GM12892 (cell line): ENCODE data around the gene RRP36.

Experiments used
- POLR2A ChIP-seq: IDR thresholded peaks from 2 replicates; pipeline ENCODE4 v1.6.1; 2011; ENCODE audit warnings: low read depth, low read length, control low read depth
- TAF1 ChIP-seq: IDR thresholded peaks from 2 replicates; pipeline ENCODE4 v1.6.1; 2011; ENCODE audit warnings: low read depth, mild to moderate bottlenecking, control low read depth, low read length, borderline replicate concordance

DNA sequence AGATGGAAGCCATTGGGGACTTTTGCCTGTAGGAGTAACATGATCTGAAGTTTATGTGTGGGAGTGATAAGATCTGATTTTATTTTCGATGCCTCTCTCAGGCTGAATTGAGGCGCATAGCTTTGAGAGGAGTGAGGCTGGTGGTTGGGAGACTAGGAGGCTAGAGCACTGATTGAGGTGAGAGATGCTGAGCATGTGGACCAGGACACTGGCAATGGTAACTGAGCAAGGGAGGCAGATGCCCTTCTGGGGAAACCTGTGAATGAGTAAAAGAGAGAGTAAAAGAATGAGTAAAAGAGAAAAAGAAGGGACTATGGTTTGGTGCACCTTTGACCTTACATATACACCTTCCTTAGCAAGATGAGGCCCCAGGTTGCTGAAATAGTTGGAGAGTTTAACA lies 3.0 kb downstream of the RRP36 start:
- TF ChIP-seq POLR2A (no peak), TAF1 (no peak)
